Lower leg skin (tissue), 3 donors: ENCODE measurements around the gene DCUN1D4.
A peak's percentile ranks its signal among the peaks of the same experiment; 100 is the strongest.

Experiments used
- CTCF ChIP-seq, 3 donors: fragments of 450-650 bp; IDR thresholded peaks; one replicate each; pipeline ENCODE4 v1.5.1; 2016; ENCODE audit warnings: antibody characterized with exemption in 3 of 3, mild to moderate bottlenecking in 3 of 3, moderate library complexity in 2 of 3
- POLR2A ChIP-seq, 2 donors: fragments of 450-650 bp; IDR thresholded peaks; one replicate each; pipeline ENCODE4 v1.6.1; 2016 to 2017; ENCODE audit warnings: antibody characterized with exemption in 2 of 2, mild to moderate bottlenecking in 1 of 2, moderate library complexity in 1 of 2

GRCh38 chr4:51909236-51909703, 66.3 kb downstream of the DCUN1D4 start:
- no peak for TF ChIP-seq POLR2A (IDR thresholded peaks at IDR 0.05)
- peak in 1 of 3 donors; percentile 55 for TF ChIP-seq CTCF (IDR thresholded peaks at IDR 0.05)
